Skeletal muscle satellite cell (primary cell): Measurements from ENCODE around the gene TIGAR.

Experiments
- H3K27me3 ChIP-seq: 2 replicates; pipeline ENCODE4 v1.7.0; 2013; ENCODE audit warnings: low read length; ENCODE audit not compliant: control insufficient read depth, insufficient read depth
- H3K36me3 ChIP-seq: 2 replicates; pipeline ENCODE4 v1.7.0; 2013; ENCODE audit warnings: mild to moderate bottlenecking, control low read depth, low read length; ENCODE audit not compliant: insufficient read depth
- H3K4me1 ChIP-seq: 2 replicates; pipeline ENCODE4 v1.7.0; 2013; ENCODE audit warnings: low read length; ENCODE audit not compliant: control insufficient read depth, insufficient read depth
- H3K4me2 ChIP-seq: 2 replicates; pipeline ENCODE4 v1.7.0; 2013; ENCODE audit warnings: mild to moderate bottlenecking, low read length
- H3K4me3 ChIP-seq: 2 replicates; pipeline ENCODE4 v1.7.0; 2013; ENCODE audit warnings: low read length
- H3K9ac ChIP-seq: 2 replicates; pipeline ENCODE4 v1.7.0; 2013; ENCODE audit warnings: mild to moderate bottlenecking, low read depth, low read length, moderate library complexity
- H3K9me3 ChIP-seq: replicated peaks from 2 replicates; pipeline ENCODE4 v1.7.0; 2013; ENCODE audit warnings: mild to moderate bottlenecking, control low read depth, low read length

Gene TIGAR

DNA sequence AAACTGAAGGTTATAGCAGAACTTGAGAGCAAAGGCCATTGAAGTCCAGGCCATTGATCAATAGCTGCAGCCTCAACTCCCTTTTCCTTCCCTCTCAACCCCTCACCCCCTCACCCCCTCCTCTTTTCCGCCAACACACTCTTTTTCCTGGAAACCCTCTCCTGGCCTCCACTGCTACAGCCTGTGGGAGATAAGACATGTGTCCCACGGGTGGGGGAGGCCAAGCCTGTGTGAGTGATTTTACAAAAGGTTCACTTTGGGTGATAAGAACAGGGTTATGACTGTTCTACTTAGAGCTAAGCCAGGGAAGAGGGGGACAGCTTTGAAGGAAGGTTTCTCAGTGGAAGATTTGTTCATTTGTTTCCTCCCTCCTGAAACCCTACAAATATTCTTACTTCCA lies 67.6 kb downstream of the TIGAR start:
- Histone ChIP-seq H3K36me3 (no peaks in the 10 kb centered on the region), H3K4me2 (no peak overlapping the region), H3K4me3 (no peak overlapping the region), H3K27me3 (peaks cover 15% of the 10 kb centered on the region), H3K9ac (no peak overlapping the region), H3K4me1 (no peaks in the 10 kb centered on the region), H3K9me3 (no peaks in the 10 kb centered on the region)

DNA sequence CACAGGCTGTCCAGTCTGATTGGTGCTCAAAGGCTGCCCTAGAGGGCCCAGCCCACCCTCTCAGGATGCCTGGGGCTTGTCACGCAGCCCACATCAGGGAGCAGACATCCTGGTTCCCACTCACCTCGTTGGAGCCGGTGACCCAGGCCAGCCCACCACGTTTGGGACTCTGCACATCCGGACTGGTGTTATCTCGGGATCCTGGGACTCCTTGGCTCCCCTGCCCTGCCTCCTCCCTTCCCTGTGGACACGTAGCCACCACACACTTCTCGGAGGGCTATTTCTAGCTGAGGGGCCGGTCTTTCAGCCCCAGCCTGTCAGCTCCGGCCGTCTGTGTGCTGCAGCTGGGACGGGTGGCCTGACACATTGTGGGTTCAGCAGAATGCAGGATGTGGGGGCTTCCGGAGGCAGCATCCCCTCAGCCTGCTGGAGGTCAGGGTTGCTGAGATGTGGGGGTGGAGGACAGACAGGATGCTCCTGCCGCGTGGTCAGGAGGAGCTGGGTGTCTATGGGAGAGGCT lies 71.3 kb downstream of the TIGAR start:
- H3K4me2 ChIP-seq = no peak overlapping the region
- H3K9me3 ChIP-seq = no peaks in the 10 kb centered on the region
- peaks cover 11% of the 10 kb centered on the region for H3K27me3 ChIP-seq
- H3K9ac ChIP-seq = no peak overlapping the region
- no peaks in the 10 kb centered on the region for H3K36me3 ChIP-seq
- no peak overlapping the region for H3K4me3 ChIP-seq
- H3K4me1 ChIP-seq = no peaks in the 10 kb centered on the region

DNA sequence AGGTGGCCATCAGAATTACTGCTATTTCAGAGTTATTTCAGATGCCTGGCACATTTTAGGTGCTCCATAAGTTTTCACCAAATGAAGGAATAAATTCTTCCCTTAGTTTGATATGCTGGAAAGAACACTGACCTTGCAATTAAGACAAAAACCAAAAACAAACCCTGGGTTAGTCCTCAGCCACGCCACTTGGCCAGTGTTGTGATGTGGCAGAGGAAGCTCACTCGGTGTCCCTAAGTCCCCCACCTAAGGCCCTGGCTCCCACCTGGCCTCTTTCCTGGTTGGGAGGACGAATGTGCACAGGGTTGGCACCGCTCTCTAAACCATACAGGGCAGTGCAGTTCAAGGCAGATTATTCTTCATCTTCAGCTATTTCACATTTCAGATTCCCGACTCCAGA lies 72.2 kb downstream of the TIGAR start:
- H3K9ac ChIP-seq = no peak overlapping the region
- peaks cover 11% of the 10 kb centered on the region for H3K27me3 ChIP-seq
- H3K9me3 ChIP-seq = no peaks in the 10 kb centered on the region
- H3K4me2 ChIP-seq = no peak overlapping the region
- H3K4me3 ChIP-seq = no peak overlapping the region
- no peaks in the 10 kb centered on the region for H3K36me3 ChIP-seq
- no peaks in the 10 kb centered on the region for H3K4me1 ChIP-seq

DNA sequence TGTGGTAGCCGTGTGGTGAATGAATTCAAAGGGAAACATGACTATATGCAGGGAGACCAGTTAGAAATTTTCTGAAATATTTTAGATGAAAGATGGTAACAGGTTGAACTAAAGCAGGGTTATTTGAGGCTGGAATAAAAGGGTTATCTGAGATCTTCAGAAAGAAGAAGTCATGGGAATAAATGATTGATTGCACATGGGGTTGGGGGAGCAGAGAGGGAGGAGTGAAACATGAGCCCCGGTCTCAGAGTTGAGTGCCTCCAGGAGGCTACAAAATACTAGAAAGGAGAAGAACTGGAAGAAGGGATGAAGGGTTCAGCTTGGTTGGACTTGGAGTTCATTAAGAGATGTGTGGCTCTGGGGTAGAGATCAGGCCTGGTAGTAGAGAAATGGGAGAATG lies 74.8 kb downstream of the TIGAR start:
- no peaks in the 10 kb centered on the region for H3K4me1 ChIP-seq
- H3K4me3 ChIP-seq = no peak overlapping the region
- no peaks in the 10 kb centered on the region for H3K9me3 ChIP-seq
- no peaks in the 10 kb centered on the region for H3K36me3 ChIP-seq
- H3K27me3 ChIP-seq = peaks cover 16% of the 10 kb centered on the region
- no peak overlapping the region for H3K4me2 ChIP-seq
- H3K9ac ChIP-seq = no peak overlapping the region

DNA sequence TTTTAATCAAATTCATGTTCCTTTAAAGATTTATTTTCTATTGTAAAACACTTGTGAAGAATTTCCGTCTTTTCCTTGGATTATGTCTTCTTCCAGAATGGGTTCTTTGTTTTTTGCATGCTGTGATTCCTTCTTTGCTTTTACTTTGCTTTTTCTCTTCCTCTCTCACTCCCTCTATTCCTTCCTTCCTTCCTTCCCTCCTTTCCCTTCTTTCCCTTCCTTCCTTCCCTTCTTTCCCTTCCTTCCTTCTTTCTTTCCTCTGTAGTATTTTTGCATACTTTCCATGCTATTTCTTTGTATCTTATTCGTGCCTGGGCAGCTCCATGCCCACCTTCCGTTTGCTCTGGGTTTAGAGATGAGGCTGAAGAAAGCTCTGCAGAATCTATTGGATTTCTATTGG lies 80.1 kb downstream of the TIGAR start:
- Histone ChIP-seq H3K36me3 (no peaks in the 10 kb centered on the region), H3K9me3 (no peaks in the 10 kb centered on the region), H3K4me1 (no peaks in the 10 kb centered on the region), H3K4me2 (no peak overlapping the region), H3K27me3 (peaks cover 16% of the 10 kb centered on the region), H3K4me3 (no peak overlapping the region), H3K9ac (no peak overlapping the region)

DNA sequence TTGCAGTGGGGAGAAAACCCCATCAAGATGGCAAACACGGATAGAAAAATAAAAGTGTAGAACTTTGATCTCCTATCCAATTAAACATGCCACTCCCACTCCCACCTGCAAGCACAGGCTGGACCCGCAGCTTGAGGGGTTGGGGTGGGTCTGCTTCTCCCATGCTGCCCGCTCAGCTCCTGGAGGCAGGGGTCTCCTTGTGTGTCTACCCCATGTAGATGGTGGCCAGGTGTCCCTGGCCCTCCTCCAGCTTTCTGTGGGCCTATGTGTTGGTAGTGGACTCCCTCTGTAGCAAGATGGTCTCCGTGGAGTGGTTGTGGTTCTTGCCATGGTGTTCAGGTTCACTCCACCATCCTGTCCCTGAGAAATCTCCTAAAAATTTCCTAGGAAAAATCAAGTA lies 82.0 kb downstream of the TIGAR start:
- H3K4me2 ChIP-seq = no peak overlapping the region
- H3K27me3 ChIP-seq = peaks cover 8% of the 10 kb centered on the region
- H3K9me3 ChIP-seq = no peaks in the 10 kb centered on the region
- no peak overlapping the region for H3K9ac ChIP-seq
- H3K36me3 ChIP-seq = no peaks in the 10 kb centered on the region
- H3K4me1 ChIP-seq = no peaks in the 10 kb centered on the region
- H3K4me3 ChIP-seq = no peak overlapping the region
